Osteocyte (in vitro differentiated cells): ENCODE measurements around the gene ATRAID. TPM values are rescaled to one million over a fixed set of nuclear protein-coding genes. Genes with fewer than 3 reads are reported as not detected.

Source experiments
- DNase-seq: peaks from one replicate; pipeline ENCODE4 v3.0.0; 2021; ENCODE audit warnings: mixed read lengths; ENCODE audit not compliant: unreplicated experiment; ENCODE audit errors: extremely low spot score
- H3K27ac Mint-ChIP-seq: one replicate; pipeline ENCODE4 v1.8.0; 2021; ENCODE audit warnings: mild to moderate bottlenecking, mixed read lengths; ENCODE audit not compliant: unreplicated experiment
- H3K27me3 Mint-ChIP-seq: one replicate; pipeline ENCODE4 v1.8.0; 2021; ENCODE audit warnings: mixed read lengths; ENCODE audit not compliant: unreplicated experiment
- H3K36me3 Mint-ChIP-seq: one replicate; pipeline ENCODE4 v1.8.0; 2021; ENCODE audit warnings: mixed read lengths; ENCODE audit not compliant: unreplicated experiment
- H3K4me1 Mint-ChIP-seq: one replicate; pipeline ENCODE4 v1.8.0; 2021; ENCODE audit warnings: mixed read lengths; ENCODE audit not compliant: unreplicated experiment
- H3K4me3 Mint-ChIP-seq: one replicate; pipeline ENCODE4 v1.8.0; 2021; ENCODE audit warnings: mild to moderate bottlenecking, moderate library complexity, mixed read lengths; ENCODE audit not compliant: unreplicated experiment
- H3K9me3 Mint-ChIP-seq: one replicate; pipeline ENCODE4 v1.8.0; 2021; ENCODE audit warnings: mixed read lengths; ENCODE audit not compliant: unreplicated experiment
- CTCF ChIP-seq: fragments of 200-600 bp; sonication (generic); IDR thresholded peaks from 2 replicates; pipeline ENCODE4 v1.5.0; 2021; ENCODE audit warnings: antibody characterized with exemption, mild to moderate bottlenecking, moderate library complexity
- total RNA-seq: library from RNA; stranded (reverse); gene quantifications from 2 replicates; pipeline ENCODE4 v1.2.1, GENCODE V29; 2021

ATRAID gene
- total RNA-seq, 1 donor from 2014 or later: 125 TPM

- H3K27me3 Mint-ChIP-seq: no peaks in the 10 kb centered on the region
- H3K9me3 Mint-ChIP-seq: no peaks in the 10 kb centered on the region
- no peak overlapping the region for H3K4me3 Mint-ChIP-seq
- TF ChIP-seq CTCF: no peak
- H3K4me1 Mint-ChIP-seq: no peaks in the 10 kb centered on the region
- peaks cover 65% of the 10 kb centered on the region for H3K36me3 Mint-ChIP-seq
- DNase-seq: no peak
- H3K27ac Mint-ChIP-seq: no peak overlapping the region
Measured at GRCh38 chr2:27240406-27240805, 28.6 kb downstream of the ATRAID start.

DNA sequence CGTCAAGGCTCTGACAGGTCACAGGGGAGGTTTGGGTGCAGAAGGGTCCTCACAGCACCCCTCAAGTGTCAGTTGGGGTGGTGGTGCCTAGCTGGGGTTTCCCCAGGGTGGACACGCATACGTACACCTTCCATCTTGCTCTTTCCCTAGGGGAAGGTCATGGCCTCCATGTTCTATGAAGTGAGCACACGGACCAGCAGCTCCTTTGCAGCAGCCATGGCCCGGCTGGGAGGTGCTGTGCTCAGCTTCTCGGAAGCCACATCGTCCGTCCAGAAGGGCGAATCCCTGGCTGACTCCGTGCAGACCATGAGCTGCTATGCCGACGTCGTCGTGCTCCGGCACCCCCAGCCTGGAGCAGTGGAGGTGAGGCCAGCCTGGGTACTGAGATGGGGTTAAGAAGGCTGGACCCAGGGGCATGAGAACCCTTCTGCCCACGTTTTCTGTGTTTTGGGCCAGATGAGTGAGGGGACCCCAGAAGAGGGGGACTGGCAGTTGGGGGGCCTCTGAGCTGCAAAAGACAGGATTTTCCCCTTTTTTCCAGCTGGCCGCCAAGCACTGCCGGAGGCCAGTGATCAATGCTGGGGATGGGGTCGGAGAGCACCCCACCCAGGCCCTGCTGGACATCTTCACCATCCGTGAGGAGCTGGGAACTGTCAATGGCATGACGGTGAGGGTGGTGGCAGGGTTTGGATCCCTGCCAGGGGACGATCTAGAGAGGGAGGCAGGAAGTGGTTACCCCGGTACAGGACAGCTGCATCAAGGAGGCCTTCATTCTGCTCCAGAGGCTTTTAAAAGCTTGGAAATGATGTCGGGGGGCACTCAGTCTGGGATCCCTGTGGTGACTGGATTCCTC lies 30.1 kb downstream of the ATRAID start:
- Mint-ChIP-seq H3K9me3 (no peaks in the 10 kb centered on the region), H3K27me3 (no peaks in the 10 kb centered on the region), H3K27ac (no peak overlapping the region), H3K4me3 (no peak overlapping the region), H3K36me3 (peaks cover 57% of the 10 kb centered on the region), H3K4me1 (no peaks in the 10 kb centered on the region)
- no peak for DNase-seq
- TF ChIP-seq CTCF: no peak

- DNase-seq: no peak
- H3K27ac Mint-ChIP-seq: no peak overlapping the region
- no peaks in the 10 kb centered on the region for H3K27me3 Mint-ChIP-seq
Measured at GRCh38 chr2:27242614-27242951, 30.7 kb downstream of the ATRAID start.

GRCh38 chr2:27243391-27244130 lies 31.7 kb downstream of the ATRAID start:
- H3K27ac Mint-ChIP-seq: no peak overlapping the region
- H3K36me3 Mint-ChIP-seq: peaks cover 46% of the 10 kb centered on the region
- TF ChIP-seq CTCF: no peak
- H3K4me3 Mint-ChIP-seq: no peak overlapping the region
- H3K4me1 Mint-ChIP-seq: no peaks in the 10 kb centered on the region
- no peaks in the 10 kb centered on the region for H3K9me3 Mint-ChIP-seq
- no peak for DNase-seq
- no peaks in the 10 kb centered on the region for H3K27me3 Mint-ChIP-seq

More at GRCh38 chr2:27242614-27242951, 30.7 kb downstream of the ATRAID start:
- Mint-ChIP-seq H3K4me3 (no peak overlapping the region), H3K4me1 (no peaks in the 10 kb centered on the region), H3K36me3 (peaks cover 52% of the 10 kb centered on the region), H3K9me3 (no peaks in the 10 kb centered on the region)
- no peak for TF ChIP-seq CTCF

DNA sequence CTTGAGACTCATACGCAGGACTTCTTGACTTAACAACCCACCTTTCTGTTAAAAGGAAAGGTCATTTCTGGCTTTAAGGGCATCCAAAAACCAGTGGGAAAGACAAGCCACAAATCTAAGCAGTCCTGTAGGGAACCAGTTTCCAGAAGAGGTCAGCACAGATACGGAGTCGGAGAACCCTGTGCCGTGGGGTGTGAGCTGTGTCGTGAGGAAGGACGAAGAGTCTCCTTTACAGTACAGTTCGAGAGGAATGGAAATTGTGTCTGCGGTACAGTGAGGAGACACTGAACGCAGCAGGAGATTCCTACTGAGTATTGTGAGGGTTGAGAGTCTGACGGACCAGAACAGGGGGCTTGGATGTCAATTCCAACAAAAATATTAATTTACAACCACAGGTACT lies 33.3 kb downstream of the ATRAID start:
- DNase-seq: no peak
- Mint-ChIP-seq H3K27ac (no peak overlapping the region), H3K4me1 (peaks cover 6% of the 10 kb centered on the region), H3K27me3 (no peaks in the 10 kb centered on the region), H3K4me3 (no peak overlapping the region), H3K9me3 (no peaks in the 10 kb centered on the region), H3K36me3 (peaks cover 38% of the 10 kb centered on the region)
- TF ChIP-seq CTCF: no peak
